ENCODE data around the gene LUZP2.

GRCh38 chr11:24598641-24599040 lies 101.8 kb downstream of the LUZP2 start:
- TF ChIP-seq EP300 (IDR thresholded peaks at IDR 0.05) (no peak), CTCF (IDR thresholded peaks at IDR 0.05) (no peak), POLR2A (IDR thresholded peaks at IDR 0.05) (no peak)

All from tibial nerve (tissue), 4 donors.